IMR-90 (cell line): ENCODE results near the gene CADM3. TPM values are rescaled to one million over a fixed set of nuclear protein-coding genes. Genes with fewer than 3 reads are reported as not detected.

Experiments used
- ATAC-seq: fragments of 200-7000 bp; cut with Tn5 transposase; 2 replicates; pipeline ENCODE4 v1.9.1; 2020; ENCODE audit warnings: low read depth, mild to moderate bottlenecking, moderate library complexity
- BruUV-seq: library from RNA; stranded (reverse); fragments of 400-500 nt; replicated peaks from 2 replicates; lab custom pipeline; 2021; lab: Mats Ljungman, UMichigan
- CTCF ChIA-PET: fragments of 300-600 bp; formaldehyde crosslinking; extraction: SDS; loops from one replicate; lab custom pipeline; 2021; ENCODE audit warnings: antibody characterized with exemption; lab: Yijun Ruan, JAX
- POLR2A ChIA-PET: fragments of 300-600 bp; sonication (Branson Sonifier 250); formaldehyde crosslinking; loops from one replicate; lab custom pipeline; 2022; ENCODE audit warnings: antibody characterized with exemption; ENCODE audit not compliant: unreplicated experiment; lab: Charles Lee
- DNase-seq: peaks from one replicate; pipeline ENCODE4 v3.0.0; 2013
- H2AFZ ChIP-seq: replicated peaks from 2 replicates; pipeline ENCODE3; 2013; ENCODE audit warnings: low read length, mild to moderate bottlenecking; ENCODE audit not compliant: poor library complexity
- H2AK5ac ChIP-seq: 2 replicates; pipeline ENCODE4 v1.6.1; 2013; ENCODE audit warnings: low read depth, low read length, inconsistent platforms
- H2AK9ac ChIP-seq: replicated peaks from 2 replicates; pipeline ENCODE3; 2013; ENCODE audit warnings: mild to moderate bottlenecking, low read depth, low read length, moderate library complexity; ENCODE audit not compliant: poor library complexity
- H2BK120ac ChIP-seq: 2 replicates; pipeline ENCODE4 v1.6.1; 2013; ENCODE audit warnings: low read depth, low read length, inconsistent platforms
- H2BK15ac ChIP-seq: 3 replicates; pipeline ENCODE4 v1.6.1; 2013; ENCODE audit warnings: low read depth, low read length, inconsistent platforms
- H2BK20ac ChIP-seq: 2 replicates; pipeline ENCODE4 v1.6.1; 2013; ENCODE audit warnings: low read depth, mild to moderate bottlenecking, inconsistent platforms, low read length, moderate library complexity
- H2BK5ac ChIP-seq: 2 replicates; pipeline ENCODE4 v1.6.1; 2013; ENCODE audit warnings: mild to moderate bottlenecking, low read depth, low read length, inconsistent platforms; ENCODE audit not compliant: poor library complexity, severe bottlenecking
- H3K14ac ChIP-seq: replicated peaks from 2 replicates; pipeline ENCODE4 v1.6.1; 2013; ENCODE audit warnings: low read depth, low read length, inconsistent platforms
- H3K18ac ChIP-seq: 2 replicates; pipeline ENCODE4 v1.6.1; 2013; ENCODE audit warnings: low read depth, low read length, control low read depth
- H3K23ac ChIP-seq: 2 replicates; pipeline ENCODE4 v1.6.1; 2013; ENCODE audit warnings: low read depth, low read length, inconsistent platforms
- H3K27ac ChIP-seq: 2 replicates; pipeline ENCODE4 v1.5.1; 2013; ENCODE audit warnings: mild to moderate bottlenecking, control low read depth, low read length; ENCODE audit not compliant: insufficient read depth
- H3K27me3 ChIP-seq: 2 replicates; pipeline ENCODE4 v1.6.1; 2013; ENCODE audit warnings: low read length; ENCODE audit not compliant: control insufficient read depth, insufficient read depth
- H3K36me3 ChIP-seq: 2 replicates; pipeline ENCODE4 v1.6.1; 2013; ENCODE audit warnings: low read length, mixed read lengths; ENCODE audit not compliant: control insufficient read depth, insufficient read depth
- H3K4ac ChIP-seq: 2 replicates; pipeline ENCODE4 v1.6.1; 2013; ENCODE audit warnings: low read depth, low read length, inconsistent platforms
- H3K4me1 ChIP-seq: 2 replicates; pipeline ENCODE4 v1.6.1; 2013; ENCODE audit warnings: low read length, mixed read lengths; ENCODE audit not compliant: control insufficient read depth, insufficient read depth
- H3K4me2 ChIP-seq: 2 replicates; pipeline ENCODE4 v1.6.1; 2013; ENCODE audit warnings: low read depth, mild to moderate bottlenecking, control low read depth, low read length, moderate library complexity
- H3K4me3 ChIP-seq: 2 replicates; pipeline ENCODE4 v1.5.1; 2013; ENCODE audit warnings: low read depth, mild to moderate bottlenecking, control low read depth, low read length, moderate library complexity; ENCODE audit not compliant: insufficient read depth
- H3K56ac ChIP-seq: 2 replicates; pipeline ENCODE4 v1.6.1; 2013; ENCODE audit warnings: low read length, inconsistent platforms; ENCODE audit not compliant: insufficient read depth; ENCODE audit errors: extremely low read depth
- H3K79me1 ChIP-seq, 2 experiments: 2 replicates each; pipeline ENCODE4 v1.6.1; 2013; ENCODE audit warnings: low read length in 2 of 2, inconsistent platforms in 1 of 2, low read depth in 1 of 2
- H3K9ac ChIP-seq: 2 replicates; pipeline ENCODE4 v1.6.1; 2013; ENCODE audit warnings: low read depth, low read length, control low read depth
- H3K9me1 ChIP-seq: 2 replicates; pipeline ENCODE4 v1.6.1; 2013; ENCODE audit warnings: low read length, inconsistent platforms; ENCODE audit not compliant: insufficient read depth
- H3K9me3 ChIP-seq: 2 replicates; pipeline ENCODE4 v1.6.1; 2013; ENCODE audit warnings: low read length; ENCODE audit not compliant: control insufficient read depth, insufficient read depth
- H4K20me1 ChIP-seq: 2 replicates; pipeline ENCODE4 v1.6.1; 2013; ENCODE audit warnings: low read length, inconsistent platforms; ENCODE audit not compliant: insufficient read depth
- H4K5ac ChIP-seq: 2 replicates; pipeline ENCODE4 v1.6.1; 2013; ENCODE audit warnings: mild to moderate bottlenecking, low read depth, low read length, control low read depth
- H4K8ac ChIP-seq, 2 experiments: 2 replicates each; pipeline ENCODE4 v1.6.1; 2013; ENCODE audit warnings: low read depth in 2 of 2, low read length in 2 of 2, control low read depth in 1 of 2, inconsistent platforms in 1 of 2
- H4K91ac ChIP-seq: 2 replicates; pipeline ENCODE4 v1.6.1; 2013; ENCODE audit warnings: low read depth, low read length, inconsistent platforms; ENCODE audit not compliant: insufficient read depth
- BHLHE40 ChIP-seq: fragments of 150-350 bp; IDR thresholded peaks from 2 replicates; pipeline ENCODE4 v1.6.1; 2016; ENCODE audit warnings: mild to moderate bottlenecking, low read depth, low read length
- CHD1 ChIP-seq: IDR thresholded peaks from 2 replicates; pipeline ENCODE4 v1.6.1; 2012; ENCODE audit warnings: low read depth, low read length, improper control_type of control experiment
- MAZ ChIP-seq: IDR thresholded peaks from 2 replicates; pipeline ENCODE4 v1.6.1; 2012; ENCODE audit warnings: low read depth, mild to moderate bottlenecking, low read length, improper control_type of control experiment, moderate library complexity, borderline replicate concordance
- MXI1 ChIP-seq: IDR thresholded peaks from 2 replicates; pipeline ENCODE4 v1.6.1; 2012; ENCODE audit warnings: low read depth, mild to moderate bottlenecking, low read length, moderate library complexity, borderline replicate concordance
- RAD21 ChIP-seq: IDR thresholded peaks from 2 replicates; pipeline ENCODE4 v1.6.1; 2012; ENCODE audit warnings: low read length, improper control_type of control experiment
- RCOR1 ChIP-seq: IDR thresholded peaks from 2 replicates; pipeline ENCODE4 v1.6.1; 2012; ENCODE audit warnings: mild to moderate bottlenecking, low read length, improper control_type of control experiment; ENCODE audit not compliant: insufficient replicate concordance
- RFX5 ChIP-seq: IDR thresholded peaks from 2 replicates; pipeline ENCODE4 v1.8.0; 2012; ENCODE audit warnings: low read depth, mild to moderate bottlenecking, low read length, moderate library complexity
- WGBS, 2 experiments: methylation state at CpG; one replicate each; pipeline versions ENCODE4 v1.1.5 to v1.1.7; 2013; ENCODE audit warnings: missing lambda C conversion rate in 2 of 2; ENCODE audit not compliant: insufficient read length in 1 of 2; ENCODE audit errors: extremely low coverage in 2 of 2; 5-methylcytosine and 5-hydroxymethylcytosine counted together
- dilution Hi-C: fragments of 300-500 bp; cut with HindIII; formaldehyde crosslinking; loops from one replicate; pipeline ENCODE4 v1.14.3; 2018; ENCODE audit warnings: low sequenced_read_pairs; ENCODE audit not compliant: unreplicated experiment
- in situ Hi-C: fragments of 300-500 bp; cut with MboI; formaldehyde crosslinking; loops from 3 replicates; pipeline ENCODE4 v1.14.3; 2019; ENCODE audit warnings: low sequenced_read_pairs, inconsistent platforms, mixed read lengths
- intact Hi-C: fragments of 100-400 bp; cut with micrococcal nuclease; formaldehyde crosslinking; loops from 2 replicates; pipeline ENCODE4 v1.10.0; 2022
- polyA plus RNA-seq, 3 experiments: library from polyadenylated mRNA; depleted of rRNA; stranded (reverse); fragments of >200 nt; gene quantifications; 2 replicates each; pipeline ENCODE4 v1.2.3, GENCODE V29; 2012; ENCODE audit warnings: low replicate concordance in 1 of 3
- total RNA-seq: library from RNA; depleted of rRNA; stranded (reverse); fragments of >200 nt; gene quantifications from 2 replicates; pipeline ENCODE4 v1.2.3, GENCODE V29; 2012
- TF ChIP-seq, protein P1 (sequence below): fragments of 150-350 bp; IDR thresholded peaks from 2 replicates; pipeline ENCODE4 v1.6.1; 2017; ENCODE audit warnings: mild to moderate bottlenecking, antibody characterized with exemption, low read length, low read depth

The CADM3 gene
- total and polyA plus RNA-seq, 2 of the 4 experiments (the other 2 are of a cell fraction), result not detected

DNA sequence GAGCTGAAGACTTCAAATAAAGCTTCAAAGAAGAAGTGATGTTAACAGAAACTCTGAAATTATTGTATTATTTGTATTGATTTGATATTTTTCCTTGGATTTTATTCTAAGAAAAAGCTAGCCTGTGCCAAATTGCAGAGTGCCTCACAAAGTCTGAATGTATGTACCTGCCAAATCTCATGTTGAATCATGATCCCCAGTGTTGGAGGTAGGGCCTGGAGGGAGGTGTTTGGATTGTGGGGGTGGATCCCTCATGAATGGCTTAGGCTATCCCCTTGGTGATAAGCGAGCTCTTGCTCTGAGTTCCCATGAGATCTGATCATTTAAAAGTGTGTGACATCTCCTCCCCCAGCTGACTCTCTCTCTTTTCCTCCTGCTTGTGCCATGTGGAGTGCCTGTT, 76.9 kb downstream of the CADM3 start:
- Histone ChIP-seq H2AK5ac (no peak overlapping the region), H3K4me2 (no peak overlapping the region), H3K4me3 (no peak overlapping the region), H2AFZ (no peak overlapping the region), H3K4me1 (no peaks in the 10 kb centered on the region), H3K23ac (no peak overlapping the region), H3K27me3 (no peaks in the 10 kb centered on the region), H2AK9ac (no peak overlapping the region), H2BK5ac (no peak overlapping the region), H3K56ac (no peak overlapping the region), H3K9me3 (peaks cover 17% of the 10 kb centered on the region; the same call in 1 of the 2 replicates), H2BK20ac (no peak overlapping the region), H3K27ac (no peak overlapping the region), H3K4ac (no peak overlapping the region), H3K36me3 (no peaks in the 10 kb centered on the region), H4K91ac (no peak overlapping the region), H3K18ac (no peak overlapping the region), H4K20me1 (no peaks in the 10 kb centered on the region), H3K79me1 (no peaks in the 10 kb centered on the region), H4K8ac (no peak overlapping the region), H4K5ac (no peak overlapping the region), H2BK15ac (no peak overlapping the region), H3K9me1 (no peaks in the 10 kb centered on the region), H3K9ac (no peak overlapping the region), H3K14ac (no peak overlapping the region), H2BK120ac (no peak overlapping the region)
- DNase-seq (no peak), ATAC-seq (no peak)
- intact Hi-C loops, result no loop called here
- dilution Hi-C loops, result no loop called here
- in situ Hi-C loops, result no loop called here
- CTCF ChIA-PET, result interaction anchor here (1.3 kb wide), 1 partner anchor 759 kb away, joined by 3 read pairs; no protein-coding TSS in a partner anchor
- POLR2A ChIA-PET, result no interaction called here
- WGBS, 2 experiments, result no CpG with 5 or more reads among the region's 1 CpG
- TF ChIP-seq RCOR1 (no peak), BHLHE40 (no peak), RAD21 (no peak), MXI1 (no peak), MAZ (no peak), RFX5 (no peak), CHD1 (no peak)
- TF ChIP-seq, protein P1, sequence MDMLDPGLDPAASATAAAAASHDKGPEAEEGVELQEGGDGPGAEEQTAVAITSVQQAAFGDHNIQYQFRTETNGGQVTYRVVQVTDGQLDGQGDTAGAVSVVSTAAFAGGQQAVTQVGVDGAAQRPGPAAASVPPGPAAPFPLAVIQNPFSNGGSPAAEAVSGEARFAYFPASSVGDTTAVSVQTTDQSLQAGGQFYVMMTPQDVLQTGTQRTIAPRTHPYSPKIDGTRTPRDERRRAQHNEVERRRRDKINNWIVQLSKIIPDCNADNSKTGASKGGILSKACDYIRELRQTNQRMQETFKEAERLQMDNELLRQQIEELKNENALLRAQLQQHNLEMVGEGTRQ, result no peak
- BruUV-seq, result no TSS peak
